Smooth muscle cell (in vitro differentiated cells): Measurements from ENCODE around the gene TRABD. TPM values are rescaled to one million over a fixed set of nuclear protein-coding genes. Genes with fewer than 3 reads are reported as not detected.
A peak's percentile ranks its signal among the peaks of the same experiment; 100 is the strongest.

Source experiments
- DNase-seq: peaks from one replicate; lab custom pipeline; 2025; ENCODE audit not compliant: unreplicated experiment; lab: John Stamatoyannopoulos, UW
- H2AFZ ChIP-seq: fragments of 200-600 bp; sonication (generic); 2 replicates; pipeline ENCODE4 v1.6.0; 2016; ENCODE audit warnings: antibody characterized with exemption, low read depth, mild to moderate bottlenecking
- H3F3A ChIP-seq: fragments of 200-600 bp; sonication (generic); 2 replicates; pipeline ENCODE4 v1.6.0; 2017; ENCODE audit warnings: antibody characterized with exemption, low read depth
- H3K27ac ChIP-seq: fragments of 200-600 bp; sonication (generic); 2 replicates; pipeline ENCODE4 v1.5.1; 2016; ENCODE audit warnings: low read depth, mild to moderate bottlenecking
- H3K27me3 ChIP-seq: fragments of 200-600 bp; sonication (generic); 2 replicates; pipeline ENCODE4 v1.6.1; 2016; ENCODE audit warnings: low read depth, mild to moderate bottlenecking
- H3K36me3 ChIP-seq: fragments of 200-600 bp; sonication (generic); 2 replicates; pipeline ENCODE4 v1.5.1; 2016; ENCODE audit warnings: low read depth
- H3K4me1 ChIP-seq: fragments of 200-600 bp; sonication (generic); 2 replicates; pipeline ENCODE4 v1.5.1; 2016; ENCODE audit warnings: low read depth
- H3K4me2 ChIP-seq: fragments of 200-600 bp; sonication (generic); 2 replicates; pipeline ENCODE4 v1.6.0; 2016; ENCODE audit warnings: mild to moderate bottlenecking
- H3K4me3 ChIP-seq: fragments of 200-600 bp; sonication (generic); 2 replicates; pipeline ENCODE4 v1.5.1; 2016; ENCODE audit warnings: mild to moderate bottlenecking
- H3K79me2 ChIP-seq: fragments of 200-600 bp; sonication (generic); 2 replicates; pipeline ENCODE4 v1.6.0; 2016; ENCODE audit warnings: low read depth, mild to moderate bottlenecking
- H3K9ac ChIP-seq: fragments of 200-600 bp; sonication (generic); 2 replicates; pipeline ENCODE4 v1.6.0; 2016; ENCODE audit warnings: low read depth
- H3K9me3 ChIP-seq: fragments of 200-600 bp; sonication (generic); replicated peaks from 2 replicates; pipeline ENCODE4 v1.5.1; 2016; ENCODE audit warnings: low read depth
- H4K20me1 ChIP-seq: fragments of 200-600 bp; sonication (generic); 2 replicates; pipeline ENCODE4 v1.6.0; 2016; ENCODE audit warnings: low read depth
- WGBS: methylation state at CpG from one replicate; pipeline ENCODE4 v1.1.7; 2016; ENCODE audit warnings: low lambda C conversion rate; 5-methylcytosine and 5-hydroxymethylcytosine counted together
- polyA plus RNA-seq: library from polyadenylated mRNA; unstranded; fragments of >200 nt; fragmentation: Nextera tagmentation; extraction: Ambion mirVana; gene quantifications from 2 replicates; pipeline ENCODE4 v1.2.1, GENCODE V29; 2016
- total RNA-seq: library from RNA; depleted of rRNA; stranded (reverse); fragments of >200 nt; gene quantifications from 2 replicates; pipeline ENCODE4 v1.2.3, GENCODE V29; 2014
- TF ChIP-seq, protein P1 (sequence below): fragments of 200-600 bp; sonication (generic); IDR thresholded peaks from 2 replicates; pipeline ENCODE4 v1.5.1; 2017; ENCODE audit warnings: borderline replicate concordance, mild to moderate bottlenecking, antibody characterized with exemption; ENCODE audit not compliant: insufficient read depth, poor library complexity, severe bottlenecking

The TRABD gene
- total and polyA plus RNA-seq, 2 experiments from 2014 or later: 17.8 to 58.5 TPM

DNA sequence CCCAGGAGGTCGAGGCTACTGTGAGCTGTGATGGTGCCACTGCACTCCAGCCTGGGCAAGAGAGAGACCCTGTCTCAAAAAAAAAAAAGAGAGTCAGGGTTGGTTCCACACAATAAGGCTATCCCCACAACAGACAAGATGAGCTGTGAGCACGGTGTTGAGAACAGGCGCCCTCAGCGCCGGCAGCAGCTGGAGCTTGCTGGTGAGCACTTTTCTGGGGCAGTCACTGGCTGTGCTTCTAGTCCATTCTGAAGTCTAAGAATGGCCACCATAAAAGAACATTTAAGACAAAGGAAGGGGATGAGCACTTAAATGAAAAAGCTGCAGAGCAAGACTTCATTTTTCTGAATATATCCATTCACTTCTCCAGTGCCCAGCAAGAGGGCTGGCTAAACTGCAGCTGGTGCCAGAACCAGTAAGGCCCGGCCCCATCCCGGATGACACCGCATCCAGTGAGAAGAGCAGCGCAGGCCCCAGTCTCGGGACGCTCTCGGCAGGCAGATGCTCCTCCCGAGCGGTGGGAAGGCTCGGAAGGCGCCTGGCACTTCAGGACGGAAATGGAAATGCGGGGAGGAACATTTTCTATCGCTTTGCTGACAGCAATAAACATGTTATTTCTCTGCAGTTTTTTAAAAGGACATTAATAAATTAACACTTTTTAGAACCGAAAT is 46.9 kb downstream of the TRABD start:
- H3K79me2 ChIP-seq: peaks cover 7% of the 10 kb centered on the region
- H3F3A ChIP-seq: no peaks in the 10 kb centered on the region
- no peak overlapping the region for H3K4me2 ChIP-seq
- no peak for DNase-seq
- no peak overlapping the region for H3K4me3 ChIP-seq
- no peak overlapping the region for H3K9ac ChIP-seq
- TF ChIP-seq, protein P1, sequence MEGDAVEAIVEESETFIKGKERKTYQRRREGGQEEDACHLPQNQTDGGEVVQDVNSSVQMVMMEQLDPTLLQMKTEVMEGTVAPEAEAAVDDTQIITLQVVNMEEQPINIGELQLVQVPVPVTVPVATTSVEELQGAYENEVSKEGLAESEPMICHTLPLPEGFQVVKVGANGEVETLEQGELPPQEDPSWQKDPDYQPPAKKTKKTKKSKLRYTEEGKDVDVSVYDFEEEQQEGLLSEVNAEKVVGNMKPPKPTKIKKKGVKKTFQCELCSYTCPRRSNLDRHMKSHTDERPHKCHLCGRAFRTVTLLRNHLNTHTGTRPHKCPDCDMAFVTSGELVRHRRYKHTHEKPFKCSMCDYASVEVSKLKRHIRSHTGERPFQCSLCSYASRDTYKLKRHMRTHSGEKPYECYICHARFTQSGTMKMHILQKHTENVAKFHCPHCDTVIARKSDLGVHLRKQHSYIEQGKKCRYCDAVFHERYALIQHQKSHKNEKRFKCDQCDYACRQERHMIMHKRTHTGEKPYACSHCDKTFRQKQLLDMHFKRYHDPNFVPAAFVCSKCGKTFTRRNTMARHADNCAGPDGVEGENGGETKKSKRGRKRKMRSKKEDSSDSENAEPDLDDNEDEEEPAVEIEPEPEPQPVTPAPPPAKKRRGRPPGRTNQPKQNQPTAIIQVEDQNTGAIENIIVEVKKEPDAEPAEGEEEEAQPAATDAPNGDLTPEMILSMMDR: no peak
- no peaks in the 10 kb centered on the region for H3K27me3 ChIP-seq
- no peak overlapping the region for H3K27ac ChIP-seq
- peaks cover 44% of the 10 kb centered on the region for H4K20me1 ChIP-seq
- H3K9me3 ChIP-seq: no peaks in the 10 kb centered on the region
- no peak overlapping the region for H2AFZ ChIP-seq
- 96% methylated on average over 20 of the region's 20 CpGs for WGBS
- no peaks in the 10 kb centered on the region for H3K4me1 ChIP-seq
- H3K36me3 ChIP-seq: no peaks in the 10 kb centered on the region

DNA sequence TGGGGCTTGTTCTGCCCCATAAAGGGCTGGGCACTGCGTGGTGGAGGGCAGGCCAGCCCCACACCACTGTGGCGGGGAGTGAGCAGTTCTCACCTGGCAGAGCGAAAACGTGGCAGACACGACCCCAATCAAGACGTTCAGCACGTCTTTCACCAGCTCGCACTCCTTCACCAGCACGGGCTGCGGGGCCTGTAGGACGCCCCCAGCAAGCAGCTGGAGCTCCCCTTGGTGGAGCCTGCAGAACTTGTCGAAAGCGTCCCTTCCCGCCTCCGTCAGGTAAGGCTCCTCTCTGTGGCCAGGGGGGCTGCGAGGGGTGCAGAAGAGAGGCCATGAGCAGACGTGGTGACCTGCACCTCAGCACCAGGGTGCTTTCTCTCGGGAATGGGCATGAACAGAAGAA is 47.5 kb downstream of the TRABD start:
- no peaks in the 10 kb centered on the region for H3F3A ChIP-seq
- no peak for DNase-seq

DNA sequence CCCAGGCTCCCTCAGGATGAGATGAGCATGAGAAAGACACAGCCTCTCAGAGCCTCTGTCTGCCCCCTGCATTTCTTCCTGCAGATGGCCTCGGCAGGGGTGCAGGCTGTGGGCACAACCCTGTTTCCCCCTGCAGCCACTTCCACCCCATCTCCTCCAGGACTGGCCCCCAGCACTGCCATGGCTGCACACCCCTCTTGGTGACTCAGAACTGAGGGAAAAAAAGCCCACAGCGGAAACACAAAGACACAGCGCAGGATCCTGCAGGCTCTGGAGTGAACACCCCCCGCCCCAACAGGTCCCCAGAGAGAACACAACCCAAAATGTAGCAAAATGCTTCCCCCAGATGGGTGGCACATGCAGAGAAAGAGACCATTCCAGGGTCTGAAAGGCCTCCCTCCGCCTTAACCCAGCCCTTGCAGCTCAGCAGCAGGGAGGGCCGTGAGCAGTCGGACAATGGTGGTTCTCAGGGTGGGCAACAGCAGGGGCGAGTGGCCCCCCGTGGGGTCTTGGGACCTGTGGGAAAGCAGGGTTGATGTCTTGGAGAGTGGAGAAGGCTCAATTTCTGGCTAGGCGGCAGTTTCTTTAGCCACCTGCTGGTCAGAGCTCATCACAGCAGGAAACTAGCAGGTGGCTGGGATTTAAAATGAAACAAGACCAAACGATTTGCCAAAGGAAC is 51.2 kb downstream of the TRABD start:
- no peak for DNase-seq
- Histone ChIP-seq H2AFZ (no peak overlapping the region), H3K4me1 (peaks cover 5% of the 10 kb centered on the region), H3K27me3 (no peaks in the 10 kb centered on the region), H3K9ac (no peak overlapping the region), H3K27ac (no peak overlapping the region), H3K36me3 (no peaks in the 10 kb centered on the region), H3K4me3 (no peak overlapping the region), H3K4me2 (no peak overlapping the region), H4K20me1 (peaks cover 77% of the 10 kb centered on the region), H3K79me2 (peaks cover 30% of the 10 kb centered on the region), H3F3A (no peaks in the 10 kb centered on the region), H3K9me3 (no peaks in the 10 kb centered on the region)
- WGBS: 85% methylated on average over 11 of the region's 11 CpGs
- TF ChIP-seq, protein P1: peak; percentile 34

More for the DNA sequence above, 47.5 kb downstream of the TRABD start:
- Histone ChIP-seq H3K36me3 (no peaks in the 10 kb centered on the region), H2AFZ (no peak overlapping the region), H3K27ac (no peak overlapping the region), H3K4me2 (no peak overlapping the region), H3K4me1 (no peaks in the 10 kb centered on the region), H3K9me3 (no peaks in the 10 kb centered on the region), H3K27me3 (no peaks in the 10 kb centered on the region), H3K79me2 (peaks cover 7% of the 10 kb centered on the region), H3K9ac (no peak overlapping the region), H4K20me1 (peaks cover 49% of the 10 kb centered on the region), H3K4me3 (no peak overlapping the region)
- WGBS: 92% methylated on average over 18 of the region's 18 CpGs
- TF ChIP-seq, protein P1: no peak
